ENCODE results near the gene SCN1B.
A peak's percentile ranks its signal among the peaks of the same experiment; 100 is the strongest.

SCN1B gene

DNA sequence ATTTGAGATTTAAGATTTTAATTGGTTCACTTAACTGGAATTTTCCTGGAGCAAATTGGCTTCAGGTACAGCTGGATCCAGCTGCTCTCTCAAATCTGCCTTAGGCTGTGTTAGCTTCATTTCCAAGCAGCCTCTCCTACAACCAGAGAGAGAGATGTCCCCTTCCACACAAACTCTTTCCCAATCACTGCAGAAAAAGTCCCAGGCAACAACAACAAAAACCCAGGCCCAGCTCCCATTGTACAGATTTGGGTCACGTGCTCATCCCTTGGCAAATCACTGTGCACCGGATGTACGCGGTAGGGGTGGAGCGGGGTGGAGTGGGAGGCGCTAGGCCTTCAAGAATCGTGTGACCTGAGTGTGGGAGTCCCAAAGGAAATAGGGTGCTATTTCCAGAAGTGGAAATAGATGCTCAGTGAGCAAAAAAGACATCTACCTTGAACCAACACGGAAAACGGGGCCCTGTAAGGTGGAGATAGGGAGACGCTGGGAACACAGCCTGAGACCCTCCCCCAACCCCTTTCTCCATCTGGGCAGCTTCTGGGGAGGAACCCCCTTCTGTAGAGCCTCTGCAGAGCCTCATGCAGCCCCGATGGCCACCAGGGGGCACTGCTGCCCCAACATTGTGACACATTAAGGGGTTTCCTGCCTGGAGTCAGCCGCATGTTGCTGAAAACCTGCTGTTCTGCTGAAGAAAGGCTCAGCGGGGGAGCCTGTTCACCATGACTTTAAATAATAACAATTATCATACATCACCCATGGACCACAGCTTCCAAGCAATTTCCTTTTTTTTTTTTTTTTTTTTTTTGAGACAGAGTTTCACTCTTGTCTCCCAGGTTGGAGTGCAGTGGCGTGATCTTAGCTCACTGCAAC lies 36.7 kb downstream of the SCN1B start:
- Histone ChIP-seq H2AK5ac (ENCODE audit: low read depth, low read length) (no peak overlapping the region), H2BK15ac (ENCODE audit: low read length) (no peak overlapping the region), H3K4me2 (ENCODE audit: insufficient read depth, low read length, poor library complexity, severe bottlenecking) (no peak overlapping the region), H3K9ac (ENCODE audit: low read depth, low read length, poor library complexity) (no peak overlapping the region), H3K27ac (replicated peaks; ENCODE audit: low read length) (no peak overlapping the region), H3K36me3 (replicated peaks in 1 of 2; ENCODE audit: control insufficient read depth in 2 of 2, insufficient read depth in 2 of 2, low read length in 2 of 2) (no peaks in the 10 kb centered on the region), H3K23ac (ENCODE audit: low read depth, low read length, poor library complexity) (no peak overlapping the region), H4K8ac (ENCODE audit: low read depth, low read length) (no peak overlapping the region), H3K18ac (ENCODE audit: low read length) (no peak overlapping the region), H2BK120ac (ENCODE audit: low read depth, low read length) (no peak overlapping the region), H2AFZ (ENCODE audit: low read length) (no peak overlapping the region), H3K4me3 (ENCODE audit: low read length in 2 of 2) (no peak overlapping the region), H2BK5ac (ENCODE audit: low read length) (no peak overlapping the region), H2BK12ac (ENCODE audit: low read length) (no peak overlapping the region), H3K4ac (ENCODE audit: low read length) (no peak overlapping the region), H3K14ac (ENCODE audit: low read length) (no peak overlapping the region), H3K79me1 (ENCODE audit: low read depth, low read length) (no peaks in the 10 kb centered on the region), H4K91ac (ENCODE audit: low read depth, low read length, poor library complexity) (no peak overlapping the region), H3K27me3 (ENCODE audit: control insufficient read depth in 3 of 3, insufficient read depth in 3 of 3, low read depth in 1 of 3, low read length in 3 of 3) (no peaks in the 10 kb centered on the region), H3K9me3 (replicated peaks in 1 of 2; ENCODE audit: control insufficient read depth in 2 of 2, insufficient read depth in 1 of 2, low read depth in 1 of 2, low read length in 2 of 2) (peaks cover 0 to 3% of the 10 kb centered on the region in 2 donors), H3K4me1 (ENCODE audit: control insufficient read depth in 2 of 2, insufficient read depth in 1 of 2, low read depth in 1 of 2, low read length in 2 of 2) (peaks cover 0 to 8% of the 10 kb centered on the region in 2 donors)
- peak; percentile 76 for DNase-seq (ENCODE audit: low spot score)
- WGBS, 2 donors (ENCODE audit: extremely low coverage in 2 of 2, insufficient read length in 2 of 2, insufficient replicate concordance in 1 of 2) = no CpG with 5 or more reads among the region's 14 CpGs

DNA sequence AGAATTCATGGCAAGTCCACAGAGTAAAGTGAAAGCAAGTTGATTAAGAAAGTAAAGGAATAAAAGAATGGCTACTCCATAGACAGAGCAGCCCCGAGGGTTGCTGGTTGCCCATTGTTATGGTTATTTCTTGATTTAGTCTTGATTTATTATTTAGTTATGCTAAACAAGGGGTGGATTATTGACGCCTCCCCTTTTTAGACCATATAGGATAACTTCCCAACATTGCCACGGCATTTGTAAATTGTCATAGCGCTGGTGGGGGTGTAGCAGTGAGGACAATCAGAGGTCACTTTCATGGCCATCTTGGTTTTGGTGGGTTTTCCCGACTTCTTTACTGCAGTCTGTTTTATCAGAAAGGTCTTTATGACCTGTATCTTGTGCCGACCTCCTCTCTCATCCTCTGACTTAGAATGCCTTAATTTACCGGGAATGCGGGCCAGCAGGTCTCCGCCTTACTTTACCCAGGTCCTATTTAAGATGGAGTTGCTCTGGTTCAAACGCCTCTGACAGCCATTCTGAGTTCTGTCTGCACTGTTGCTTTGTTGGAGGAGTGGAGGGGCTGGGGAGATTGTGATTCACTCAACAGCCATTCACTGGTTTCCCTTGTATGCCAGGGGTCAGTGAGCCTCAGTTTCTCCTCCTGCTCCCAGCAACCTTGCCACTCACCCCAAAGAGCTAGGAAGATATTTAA lies 38.8 kb downstream of the SCN1B start:
- no CpG with 5 or more reads among the region's 10 CpGs for WGBS, 2 donors (ENCODE audit: extremely low coverage in 2 of 2, insufficient read length in 2 of 2, insufficient replicate concordance in 1 of 2)
- Histone ChIP-seq H3K14ac (ENCODE audit: low read length) (no peak overlapping the region), H3K4me1 (ENCODE audit: control insufficient read depth in 2 of 2, insufficient read depth in 1 of 2, low read depth in 1 of 2, low read length in 2 of 2) (peaks cover 0 to 8% of the 10 kb centered on the region in 2 donors), H3K79me1 (ENCODE audit: low read depth, low read length) (no peaks in the 10 kb centered on the region), H2BK12ac (ENCODE audit: low read length) (no peak overlapping the region), H2BK120ac (ENCODE audit: low read depth, low read length) (no peak overlapping the region), H3K36me3 (replicated peaks in 1 of 2; ENCODE audit: control insufficient read depth in 2 of 2, insufficient read depth in 2 of 2, low read length in 2 of 2) (no peaks in the 10 kb centered on the region), H3K9ac (ENCODE audit: low read depth, low read length, poor library complexity) (no peak overlapping the region), H2BK5ac (ENCODE audit: low read length) (no peak overlapping the region), H3K9me3 (replicated peaks in 1 of 2; ENCODE audit: control insufficient read depth in 2 of 2, insufficient read depth in 1 of 2, low read depth in 1 of 2, low read length in 2 of 2) (peaks cover 0 to 3% of the 10 kb centered on the region in 2 donors), H4K8ac (ENCODE audit: low read depth, low read length) (no peak overlapping the region), H2BK15ac (ENCODE audit: low read length) (no peak overlapping the region), H4K91ac (ENCODE audit: low read depth, low read length, poor library complexity) (no peak overlapping the region), H3K18ac (ENCODE audit: low read length) (no peak overlapping the region), H3K23ac (ENCODE audit: low read depth, low read length, poor library complexity) (no peak overlapping the region), H3K4ac (ENCODE audit: low read length) (no peak overlapping the region), H3K27ac (replicated peaks; ENCODE audit: low read length) (no peak overlapping the region), H3K4me3 (ENCODE audit: low read length in 2 of 2) (no peak overlapping the region), H3K4me2 (ENCODE audit: insufficient read depth, low read length, poor library complexity, severe bottlenecking) (no peak overlapping the region), H3K27me3 (ENCODE audit: control insufficient read depth in 3 of 3, insufficient read depth in 3 of 3, low read depth in 1 of 3, low read length in 3 of 3) (no peaks in the 10 kb centered on the region), H2AK5ac (ENCODE audit: low read depth, low read length) (no peak overlapping the region), H2AFZ (ENCODE audit: low read length) (no peak overlapping the region)
- no peak for DNase-seq (ENCODE audit: low spot score)

DNA sequence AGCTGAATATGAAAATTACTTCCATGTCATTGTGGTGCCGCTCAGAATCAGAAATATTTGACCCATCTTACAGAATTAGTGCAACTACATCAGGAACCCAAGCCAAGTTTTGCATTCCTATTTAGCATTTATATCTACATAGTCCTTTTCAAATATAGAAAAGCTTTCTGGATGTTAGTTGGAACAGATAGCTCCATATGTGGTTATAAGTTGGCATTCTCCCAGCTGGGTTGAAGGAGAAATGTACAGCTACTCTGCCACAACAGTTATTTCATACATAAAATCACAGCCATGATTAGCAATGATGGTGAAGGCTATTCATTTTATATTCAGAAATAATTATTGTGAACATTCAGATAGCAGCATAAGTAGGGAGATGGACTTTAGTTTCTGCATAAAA lies 39.4 kb downstream of the SCN1B start:
- Histone ChIP-seq H2BK120ac (ENCODE audit: low read depth, low read length) (no peak overlapping the region), H2BK5ac (ENCODE audit: low read length) (no peak overlapping the region), H3K27me3 (ENCODE audit: control insufficient read depth in 3 of 3, insufficient read depth in 3 of 3, low read depth in 1 of 3, low read length in 3 of 3) (no peaks in the 10 kb centered on the region), H2BK15ac (ENCODE audit: low read length) (no peak overlapping the region), H3K4me1 (ENCODE audit: control insufficient read depth in 2 of 2, insufficient read depth in 1 of 2, low read depth in 1 of 2, low read length in 2 of 2) (peaks cover 0 to 8% of the 10 kb centered on the region in 2 donors), H3K27ac (replicated peaks; ENCODE audit: low read length) (no peak overlapping the region), H3K9ac (ENCODE audit: low read depth, low read length, poor library complexity) (no peak overlapping the region), H3K9me3 (replicated peaks in 1 of 2; ENCODE audit: control insufficient read depth in 2 of 2, insufficient read depth in 1 of 2, low read depth in 1 of 2, low read length in 2 of 2) (peaks cover 0 to 3% of the 10 kb centered on the region in 2 donors), H3K4ac (ENCODE audit: low read length) (no peak overlapping the region), H3K18ac (ENCODE audit: low read length) (no peak overlapping the region), H2AK5ac (ENCODE audit: low read depth, low read length) (no peak overlapping the region), H3K36me3 (replicated peaks in 1 of 2; ENCODE audit: control insufficient read depth in 2 of 2, insufficient read depth in 2 of 2, low read length in 2 of 2) (no peaks in the 10 kb centered on the region), H3K4me3 (ENCODE audit: low read length in 2 of 2) (no peak overlapping the region), H3K4me2 (ENCODE audit: insufficient read depth, low read length, poor library complexity, severe bottlenecking) (no peak overlapping the region), H3K23ac (ENCODE audit: low read depth, low read length, poor library complexity) (no peak overlapping the region), H2AFZ (ENCODE audit: low read length) (no peak overlapping the region), H4K91ac (ENCODE audit: low read depth, low read length, poor library complexity) (no peak overlapping the region), H3K79me1 (ENCODE audit: low read depth, low read length) (no peaks in the 10 kb centered on the region), H3K14ac (ENCODE audit: low read length) (no peak overlapping the region), H2BK12ac (ENCODE audit: low read length) (no peak overlapping the region), H4K8ac (ENCODE audit: low read depth, low read length) (no peak overlapping the region)
- DNase-seq (ENCODE audit: low spot score) = no peak
- WGBS, 2 donors (ENCODE audit: extremely low coverage in 2 of 2, insufficient read length in 2 of 2, insufficient replicate concordance in 1 of 2) = no CpG with 5 or more reads among the region's 1 CpG

DNA sequence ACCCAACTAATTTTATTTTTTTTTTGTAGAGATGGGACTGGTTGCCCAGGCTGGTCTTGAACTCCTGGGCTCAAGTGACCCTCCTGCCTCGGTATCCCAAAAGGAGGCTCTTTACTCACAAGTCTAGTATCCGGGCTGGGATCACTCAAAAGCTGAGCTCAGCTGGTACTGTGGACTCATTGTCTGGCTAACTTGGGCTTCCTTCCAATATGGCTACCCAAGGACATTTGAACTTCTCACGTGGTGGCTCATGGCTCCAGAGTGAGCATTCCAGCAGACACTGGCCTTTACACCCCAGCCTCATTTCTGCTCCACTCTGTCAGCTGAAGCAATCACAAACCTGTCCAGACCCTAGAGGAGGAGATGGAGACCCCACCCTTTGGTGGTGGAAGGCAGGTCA lies 40.2 kb downstream of the SCN1B start:
- no peak overlapping the region for H3K4ac ChIP-seq (ENCODE audit: low read length)
- peaks cover 0 to 3% of the 10 kb centered on the region in 2 donors for H3K9me3 ChIP-seq (replicated peaks in 1 of 2; ENCODE audit: control insufficient read depth in 2 of 2, insufficient read depth in 1 of 2, low read depth in 1 of 2, low read length in 2 of 2)
- H3K79me1 ChIP-seq (ENCODE audit: low read depth, low read length) = no peaks in the 10 kb centered on the region
- H2AK5ac ChIP-seq (ENCODE audit: low read depth, low read length) = no peak overlapping the region
- no peak overlapping the region for H3K23ac ChIP-seq (ENCODE audit: low read depth, low read length, poor library complexity)
- no peak overlapping the region for H2BK12ac ChIP-seq (ENCODE audit: low read length)
- no peaks in the 10 kb centered on the region for H3K36me3 ChIP-seq (replicated peaks in 1 of 2; ENCODE audit: control insufficient read depth in 2 of 2, insufficient read depth in 2 of 2, low read length in 2 of 2)
- no peak overlapping the region for H4K91ac ChIP-seq (ENCODE audit: low read depth, low read length, poor library complexity)
- no peak overlapping the region for H3K27ac ChIP-seq (replicated peaks; ENCODE audit: low read length)
- no peak overlapping the region for H4K8ac ChIP-seq (ENCODE audit: low read depth, low read length)
- H3K4me2 ChIP-seq (ENCODE audit: insufficient read depth, low read length, poor library complexity, severe bottlenecking) = no peak overlapping the region
- no peaks in the 10 kb centered on the region for H3K27me3 ChIP-seq (ENCODE audit: control insufficient read depth in 3 of 3, insufficient read depth in 3 of 3, low read depth in 1 of 3, low read length in 3 of 3)
- no peak overlapping the region for H3K9ac ChIP-seq (ENCODE audit: low read depth, low read length, poor library complexity)
- no CpG with 5 or more reads among the region's 3 CpGs for WGBS, 2 donors (ENCODE audit: extremely low coverage in 2 of 2, insufficient read length in 2 of 2, insufficient replicate concordance in 1 of 2)
- H3K14ac ChIP-seq (ENCODE audit: low read length) = no peak overlapping the region
- peaks cover 0 to 8% of the 10 kb centered on the region in 2 donors for H3K4me1 ChIP-seq (ENCODE audit: control insufficient read depth in 2 of 2, insufficient read depth in 1 of 2, low read depth in 1 of 2, low read length in 2 of 2)
- no peak for DNase-seq (ENCODE audit: low spot score)
- H2BK120ac ChIP-seq (ENCODE audit: low read depth, low read length) = no peak overlapping the region
- H2BK15ac ChIP-seq (ENCODE audit: low read length) = no peak overlapping the region
- H3K4me3 ChIP-seq (ENCODE audit: low read length in 2 of 2) = no peak overlapping the region
- no peak overlapping the region for H2BK5ac ChIP-seq (ENCODE audit: low read length)
- no peak overlapping the region for H3K18ac ChIP-seq (ENCODE audit: low read length)
- no peak overlapping the region for H2AFZ ChIP-seq (ENCODE audit: low read length)
